D721Med (cell line): Measurements from ENCODE around the gene DIPK1A.

ENCODE experiments used
- DNase-seq: peaks from one replicate; pipeline ENCODE4 v3.0.0; 2011; ENCODE audit warnings: low spot score; ENCODE audit not compliant: insufficient read length
- FAIRE-seq: peaks from 2 replicates; lab custom pipeline; 2011; peaks lifted over from hg19 to GRCh38; lab: Jason Lieb, UNC
- CTCF ChIP-seq: IDR thresholded peaks from 2 replicates; pipeline ENCODE4 v1.5.1; 2012; ENCODE audit warnings: mild to moderate bottlenecking, control low read depth; ENCODE audit not compliant: insufficient read depth; ENCODE audit errors: missing control alignments

DIPK1A gene

GRCh38 chr1:92969517-92969916 is 8.3 kb upstream of the DIPK1A start:
- no peak for FAIRE-seq
- no peak for TF ChIP-seq CTCF

GRCh38 chr1:92968138-92969032 is 7.1 kb upstream of the DIPK1A start:
- DNase-seq, result no peak
- FAIRE-seq, result no peak
- TF ChIP-seq CTCF, result peak; percentile 38

More at GRCh38 chr1:92969517-92969916, 8.3 kb upstream of the DIPK1A start:
- no peak for DNase-seq

GRCh38 chr1:92964998-92965397 is 3.7 kb upstream of the DIPK1A start:
- no peak for FAIRE-seq
- DNase-seq, result no peak
- TF ChIP-seq CTCF, result no peak

GRCh38 chr1:92964316-92964715 is 3.1 kb upstream of the DIPK1A start:
- DNase-seq, result no peak
- TF ChIP-seq CTCF, result no peak
- FAIRE-seq, result no peak

- DNase-seq (peak; percentile 17), FAIRE-seq (no peak)
- TF ChIP-seq CTCF, result no peak
These were observed 862 bp upstream of the DIPK1A start for GRCh38 chr1:92961896-92962752.

GRCh38 chr1:92960395-92961130 is 699 bp downstream of the DIPK1A start:
- TF ChIP-seq CTCF, result peak; percentile 74
- DNase-seq (peak; percentile 48), FAIRE-seq (no peak)
